ENCODE measurements around the gene CDK11B. TPM values are rescaled to one million over a fixed set of nuclear protein-coding genes. Genes with fewer than 3 reads are reported as not detected.

The CDK11B gene
- total and polyA plus RNA-seq, 2 experiments from 2014 or later, result 11.7 to 19.1 TPM

DNA sequence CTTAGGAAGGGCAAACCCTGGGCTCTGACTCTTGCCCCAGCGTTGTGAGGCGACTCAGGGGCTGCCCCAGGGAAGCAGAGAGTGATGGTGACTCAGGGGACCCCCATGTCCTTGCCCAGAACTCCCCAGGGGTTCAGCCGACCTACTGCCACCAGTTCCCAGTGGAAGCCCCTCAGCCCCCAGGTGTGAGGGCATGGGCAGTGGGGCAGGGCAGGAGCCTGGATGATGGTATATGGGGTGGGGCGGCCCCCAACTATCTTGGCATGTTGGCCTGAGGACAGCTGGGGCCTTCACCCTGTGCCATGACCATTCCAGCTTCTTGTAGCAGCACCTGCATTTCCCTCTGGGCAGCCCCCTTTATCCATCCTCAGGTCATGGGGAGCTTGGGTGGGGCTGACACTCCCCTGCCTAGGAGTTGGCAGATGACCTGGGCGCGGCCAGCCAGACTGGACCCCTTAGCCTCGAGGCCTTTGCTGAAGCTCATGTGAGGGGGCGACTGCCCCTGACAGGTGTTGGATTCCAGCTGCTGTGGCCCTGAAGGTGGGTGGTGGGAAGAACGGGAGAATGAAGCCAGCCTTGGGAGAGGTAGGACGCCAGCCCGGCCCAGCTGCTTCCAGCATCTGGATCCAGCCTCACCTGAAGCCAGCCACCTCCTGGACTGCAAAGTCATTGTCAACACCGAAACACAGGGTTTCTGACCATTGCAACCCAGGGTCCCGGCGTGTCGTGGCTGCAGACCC, 57.1 kb downstream of the CDK11B start:
- Histone ChIP-seq H3K4me2 (ENCODE audit: unreplicated experiment) (no peak overlapping the region), H3K4me1 (ENCODE audit: insufficient read depth) (no peaks in the 10 kb centered on the region), H3K27me3 (replicated peaks; ENCODE audit: insufficient read depth) (peaks cover under 1% of the 10 kb centered on the region; the same call in 1 of the 2 replicates), H4K20me1 (ENCODE audit: insufficient read depth) (no peaks in the 10 kb centered on the region), H2AFZ (no peak overlapping the region), H3K9me2 (ENCODE audit: insufficient read depth) (no peaks in the 10 kb centered on the region), H3F3A (ENCODE audit: insufficient read depth) (0 out of 2 replicates have a peak, but pooled peaks cover 4% of the 10 kb centered on the region), H3K27ac (no peak overlapping the region), H3K4me3 (no peak overlapping the region), H3K36me3 (ENCODE audit: low read depth) (no peaks in the 10 kb centered on the region), H3K9me3 (ENCODE audit: low read depth) (no peaks in the 10 kb centered on the region), H3K9ac (no peak overlapping the region), H3K79me2 (ENCODE audit: insufficient read depth) (no peaks in the 10 kb centered on the region)
- TF ChIP-seq EZH2 (IDR thresholded peaks at IDR 0.05; ENCODE audit: insufficient read depth, poor library complexity, severe bottlenecking) (no peak), EZH2phosphoT487 (IDR thresholded peaks at IDR 0.05; ENCODE audit: insufficient read depth, low read depth) (no peak)
- 91 to 92% methylated on average over 15 of the region's 15 CpGs for WGBS, 2 experiments (ENCODE audit: low coverage in 1 of 2, low lambda C conversion rate in 2 of 2, missing lambda C conversion rate in 2 of 2)
- DNase-seq, result no peak
- in situ Hi-C loops (cut with MboI), result no loop called here

DNA sequence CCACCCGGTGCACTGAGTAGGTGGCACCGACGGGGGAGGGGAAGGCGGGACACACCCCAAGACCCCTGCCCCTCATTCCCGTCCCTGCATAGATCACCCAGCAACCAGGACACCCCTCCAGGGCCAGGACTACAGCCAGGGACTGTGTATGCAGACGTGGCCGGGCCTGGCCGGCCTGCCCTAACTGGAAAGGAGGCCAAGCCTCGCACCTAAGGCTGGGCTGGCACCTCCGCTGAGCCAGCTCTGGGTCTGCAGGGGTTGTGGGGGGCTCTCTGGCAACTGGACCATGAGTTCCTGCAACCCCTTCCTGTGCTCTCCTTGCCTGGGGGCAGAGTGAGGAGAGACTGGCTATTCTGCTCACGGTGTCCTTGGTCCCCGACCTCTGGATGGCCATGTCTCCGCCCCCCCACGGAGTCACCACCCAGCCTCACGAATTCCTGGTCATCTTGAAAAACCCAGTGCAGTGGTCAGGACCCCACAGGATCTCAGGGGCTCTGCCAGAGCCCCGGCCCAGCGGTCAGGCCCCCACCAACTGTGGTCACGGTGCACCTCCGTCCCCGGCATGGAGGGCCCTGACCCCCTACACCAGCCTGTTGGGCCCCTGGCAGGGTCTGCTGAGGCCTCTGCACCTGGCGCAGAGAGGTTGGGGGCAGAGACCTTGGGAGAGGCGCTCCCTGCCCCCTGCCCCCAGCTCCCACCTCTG, 57.8 kb downstream of the CDK11B start:
- Histone ChIP-seq H2AFZ (no peak overlapping the region), H3K9me2 (ENCODE audit: insufficient read depth) (no peaks in the 10 kb centered on the region), H3K4me1 (ENCODE audit: insufficient read depth) (no peaks in the 10 kb centered on the region), H3K36me3 (ENCODE audit: low read depth) (no peaks in the 10 kb centered on the region), H3K4me3 (peak overlapping the region; percentile 63; the same call in 1 of the 2 replicates), H3K79me2 (ENCODE audit: insufficient read depth) (no peaks in the 10 kb centered on the region), H3K27me3 (replicated peaks; ENCODE audit: insufficient read depth) (peaks cover 8% of the 10 kb centered on the region; the same call in 1 of the 2 replicates), H3K9ac (no peak overlapping the region), H3K4me2 (ENCODE audit: unreplicated experiment) (peak overlapping the region; percentile 54), H3K9me3 (ENCODE audit: low read depth) (no peaks in the 10 kb centered on the region), H3K27ac (no peak overlapping the region), H3F3A (ENCODE audit: insufficient read depth) (0 out of 2 replicates have a peak, but pooled peaks cover 4% of the 10 kb centered on the region), H4K20me1 (ENCODE audit: insufficient read depth) (no peaks in the 10 kb centered on the region)
- WGBS, 2 experiments (ENCODE audit: low coverage in 1 of 2, low lambda C conversion rate in 2 of 2, missing lambda C conversion rate in 2 of 2), result 69 to 75% methylated on average over 20 to 21 of the region's 22 CpGs
- DNase-seq, result no peak
- TF ChIP-seq EZH2phosphoT487 (IDR thresholded peaks at IDR 0.05; ENCODE audit: insufficient read depth, low read depth), result no peak
- TF ChIP-seq EZH2 (IDR thresholded peaks at IDR 0.05; ENCODE audit: insufficient read depth, poor library complexity, severe bottlenecking), result no peak
- in situ Hi-C loops (cut with MboI), result no loop called here

GRCh38 chr1:1599935-1600860, 58.6 kb downstream of the CDK11B start, which contains the start of gene FNDC10:
Gene FNDC10 (minus strand): TSS chr1:1600135. CDS start chr1:1600015, 120 bp downstream.
- H2AFZ ChIP-seq, result peak within 1 kb of the TSS; percentile 67
- peak within 1 kb of the TSS; percentile 54 for H3K4me2 ChIP-seq (ENCODE audit: unreplicated experiment)
- H3K4me1 ChIP-seq (ENCODE audit: insufficient read depth), result no peaks in the 10 kb centered on the region
- H3K4me3 ChIP-seq, result peak within 1 kb of the TSS; percentile 63
- no peaks in the 10 kb centered on the region for H3K9me2 ChIP-seq (ENCODE audit: insufficient read depth)
- H3F3A ChIP-seq (ENCODE audit: insufficient read depth), result 0 out of 2 replicates have a peak, but pooled peaks cover 4% of the 10 kb centered on the region
- in situ Hi-C loops (cut with MboI), result no loop called here
- H3K79me2 ChIP-seq (ENCODE audit: insufficient read depth), result no peaks in the 10 kb centered on the region
- H3K9ac ChIP-seq, result no peak within 1 kb of the TSS
- TF ChIP-seq EZH2phosphoT487 (IDR thresholded peaks at IDR 0.05; ENCODE audit: insufficient read depth, low read depth) (no peak), EZH2 (IDR thresholded peaks at IDR 0.05; ENCODE audit: insufficient read depth, poor library complexity, severe bottlenecking) (no peak)
- H3K9me3 ChIP-seq (ENCODE audit: low read depth), result no peaks in the 10 kb centered on the region
- no peaks in the 10 kb centered on the region for H4K20me1 ChIP-seq (ENCODE audit: insufficient read depth)
- H3K27ac ChIP-seq, result no peak within 1 kb of the TSS
- no peaks in the 10 kb centered on the region for H3K36me3 ChIP-seq (ENCODE audit: low read depth)
- peak; percentile 49 for DNase-seq
- H3K27me3 ChIP-seq (replicated peaks; ENCODE audit: insufficient read depth), result peaks cover 12% of the 10 kb centered on the region; the same call in 1 of the 2 replicates
- WGBS, 2 experiments (ENCODE audit: low coverage in 1 of 2, low lambda C conversion rate in 2 of 2, missing lambda C conversion rate in 2 of 2), result 4 to 7% methylated on average over 34 to 39 of the region's 125 CpGs
